Measurements from ENCODE around the gene PHF5A.
"Not testable (repeated sequence)": the region's sequence is repeated elsewhere in the genome, so short reads cannot be mapped to it uniquely, and the experiment has no call there.

The PHF5A gene

GRCh38 chr22:41446639-41447434 is 21.7 kb downstream of the PHF5A start, which contains the start of gene TOB2:
TSS of gene TOB2 (minus strand) at chr22:41446801. CDS start at chr22:41437345, 9,456 bp downstream.
- DNase-seq (ENCODE audit: low spot score), result peak; percentile 95

DNA sequence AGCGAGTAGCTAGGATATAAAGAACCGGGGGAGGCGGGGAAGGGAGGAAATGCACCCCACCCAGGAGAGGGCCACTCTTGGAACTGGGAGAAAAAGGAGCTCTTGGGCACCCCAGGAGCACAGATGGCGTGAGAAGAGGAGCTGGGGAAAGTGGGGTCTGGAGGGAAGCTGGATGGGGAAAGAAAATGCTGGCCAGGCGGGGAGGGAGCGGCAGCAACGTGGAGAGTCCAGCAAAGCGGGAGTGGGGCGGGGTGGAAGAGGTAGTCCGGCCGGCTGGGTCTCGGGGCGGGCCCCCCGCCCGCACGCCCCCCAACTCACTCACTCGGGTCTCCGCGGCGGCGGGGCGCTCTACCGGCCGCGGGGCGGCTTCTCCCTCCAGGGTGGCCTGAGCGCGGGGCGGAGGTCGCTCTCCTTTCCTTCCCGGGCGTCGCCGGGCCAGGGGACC is 22.4 kb downstream of the PHF5A start:
- no peak for DNase-seq (ENCODE audit: low spot score)

DNA sequence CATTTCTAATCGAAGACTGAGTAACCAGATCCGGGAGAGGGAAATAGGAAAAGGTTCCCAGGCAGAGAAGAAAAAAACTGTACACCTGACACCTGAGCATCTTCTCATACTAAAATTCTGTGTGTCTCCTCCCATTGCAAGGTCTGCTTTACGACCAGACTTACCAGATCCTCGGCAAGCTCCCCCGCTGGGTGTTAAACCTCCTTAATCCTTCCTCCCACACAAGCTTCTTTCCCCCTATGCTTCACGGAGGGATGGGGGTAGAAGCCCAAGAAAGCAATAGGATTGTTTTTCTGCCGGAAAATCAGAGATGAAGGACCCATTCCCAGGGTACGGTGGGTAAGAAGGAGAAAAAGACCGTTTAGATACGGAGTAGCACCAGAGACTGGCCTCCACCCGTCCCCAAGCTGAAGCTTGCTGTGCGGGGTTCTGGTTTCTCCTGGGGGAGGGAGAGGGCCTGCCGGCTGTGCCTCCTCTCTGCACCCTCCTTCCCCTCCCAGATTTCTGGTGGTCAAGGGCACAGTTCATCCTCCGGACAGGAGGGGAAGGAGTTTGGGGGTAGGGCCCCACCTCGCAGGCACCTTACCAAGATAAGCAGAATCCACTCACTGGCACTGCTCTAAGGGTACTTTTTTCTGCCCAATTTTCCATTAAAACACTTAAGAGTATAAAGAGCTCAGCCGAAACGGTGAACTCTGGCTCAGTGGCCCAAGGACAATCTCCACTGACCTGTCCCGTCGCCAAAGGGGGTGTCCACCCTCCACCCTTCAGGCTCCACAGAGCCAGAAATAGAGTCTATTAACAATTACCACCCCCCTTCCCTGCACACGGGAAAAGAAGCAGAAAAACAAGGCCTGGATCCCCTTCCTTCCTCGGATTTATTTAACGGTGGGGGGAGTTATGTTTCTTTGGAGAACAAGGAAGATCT is 23.1 kb downstream of the PHF5A start:
- DNase-seq (ENCODE audit: low spot score), result peak; percentile 19

DNA sequence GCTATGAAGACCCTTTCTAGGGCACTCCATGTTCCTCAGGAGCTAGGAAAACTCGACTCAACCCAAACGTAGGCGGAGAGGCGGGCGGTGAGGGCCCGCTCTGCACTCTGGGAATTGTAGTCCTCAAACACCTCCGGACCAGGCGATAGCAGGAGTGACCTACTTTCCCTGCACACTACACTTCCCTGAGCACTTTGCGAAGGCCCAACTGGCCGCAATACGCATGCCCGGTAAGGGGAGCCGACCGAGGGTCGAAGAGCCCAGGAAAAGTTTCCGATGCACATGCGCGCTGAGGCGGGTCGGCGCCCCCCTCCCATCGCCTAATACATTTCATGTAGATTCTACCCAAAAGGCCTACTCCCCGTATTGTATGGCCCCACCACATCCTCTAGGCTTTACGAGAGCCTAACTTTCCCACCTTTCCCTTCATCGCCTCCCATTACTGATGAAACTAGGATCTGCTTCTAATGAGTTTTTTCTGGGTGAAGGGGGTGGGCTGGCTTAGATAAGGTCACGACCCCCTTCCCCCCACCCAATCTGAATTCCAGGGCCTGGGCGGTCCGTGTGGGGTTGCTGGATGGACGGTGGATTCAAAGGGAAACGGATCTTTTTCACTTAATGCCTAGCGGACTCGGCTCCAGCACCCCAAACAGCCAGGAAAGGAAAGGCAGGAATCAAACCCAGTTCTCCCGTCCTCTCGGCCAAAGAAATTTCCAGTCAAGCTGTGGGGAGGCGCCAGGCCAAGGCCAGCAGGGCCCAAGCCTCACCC is 23.9 kb downstream of the PHF5A start:
- peak; percentile 90 for DNase-seq (ENCODE audit: low spot score)

GRCh38 chr22:41442240-41442792 is 26.2 kb downstream of the PHF5A start:
- DNase-seq (ENCODE audit: low spot score), result no peak

DNA sequence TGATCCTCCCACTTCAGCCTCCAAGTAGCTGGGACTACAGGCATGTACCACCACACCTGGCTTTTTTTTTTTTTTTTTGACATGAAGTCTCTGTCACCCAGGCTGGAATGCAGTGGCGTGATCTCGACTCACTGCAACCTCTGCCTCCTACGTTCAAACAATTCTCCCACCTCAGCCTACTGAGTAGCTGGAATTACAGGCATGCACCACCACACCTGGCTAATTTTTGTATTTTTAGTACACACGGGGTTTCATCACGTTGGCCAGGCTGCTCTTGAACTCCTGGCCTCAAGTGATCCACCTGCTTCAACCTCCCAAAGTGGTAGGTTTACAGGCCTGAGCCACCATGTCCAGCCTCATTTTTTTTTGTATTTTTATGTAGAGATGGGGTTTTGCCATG is 28.0 kb downstream of the PHF5A start:
- DNase-seq (ENCODE audit: low spot score), result not testable (repeated sequence)

- DNase-seq (ENCODE audit: low spot score), result no peak
Observed at GRCh38 chr22:41437198-41437597, 31.3 kb downstream of the PHF5A start.

DNA sequence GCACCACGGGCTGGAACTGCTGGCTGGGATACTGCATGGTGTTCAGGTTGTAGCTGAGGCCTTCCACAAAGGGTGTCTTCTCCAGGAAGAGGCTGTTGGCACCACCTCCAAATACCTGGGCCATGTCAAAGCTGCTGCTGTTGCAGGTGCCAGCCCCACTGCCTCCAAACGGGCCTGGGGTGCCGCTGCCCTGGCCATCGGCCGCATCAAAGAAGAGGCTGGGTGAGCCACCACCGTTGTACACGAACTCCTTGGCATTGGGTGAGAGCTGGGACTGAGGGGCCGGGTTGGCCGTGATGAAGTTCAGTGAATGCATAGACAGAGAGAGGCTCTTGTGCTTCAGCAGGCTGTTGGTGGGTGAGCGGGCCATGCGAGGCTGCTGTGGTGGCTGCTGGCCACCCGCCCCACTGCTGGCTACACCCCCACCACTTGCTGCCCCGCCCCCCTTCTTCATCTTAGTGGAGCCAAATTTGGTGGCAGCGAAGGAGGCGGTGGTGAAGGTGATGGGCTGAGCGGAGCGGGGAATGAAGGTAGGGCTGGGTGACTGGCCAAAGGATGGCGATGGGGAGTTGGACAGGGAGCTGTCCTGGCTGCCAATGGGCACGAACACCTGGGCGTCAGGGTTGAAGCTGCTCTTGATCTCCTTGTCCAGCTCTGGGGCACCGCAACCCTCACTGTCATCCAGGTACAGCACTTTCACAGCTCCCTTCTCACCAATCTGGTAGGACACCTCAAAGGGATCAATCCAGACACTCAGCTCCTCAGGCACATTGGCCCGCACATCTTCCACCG is 32.0 kb downstream of the PHF5A start:
- no peak for DNase-seq (ENCODE audit: low spot score)

GRCh38 chr22:41435560-41435959 is 32.9 kb downstream of the PHF5A start:
- no peak for DNase-seq (ENCODE audit: low spot score)

GRCh38 chr22:41434361-41435003 is 34.0 kb downstream of the PHF5A start:
- not testable (repeated sequence) for DNase-seq (ENCODE audit: low spot score)

DNA sequence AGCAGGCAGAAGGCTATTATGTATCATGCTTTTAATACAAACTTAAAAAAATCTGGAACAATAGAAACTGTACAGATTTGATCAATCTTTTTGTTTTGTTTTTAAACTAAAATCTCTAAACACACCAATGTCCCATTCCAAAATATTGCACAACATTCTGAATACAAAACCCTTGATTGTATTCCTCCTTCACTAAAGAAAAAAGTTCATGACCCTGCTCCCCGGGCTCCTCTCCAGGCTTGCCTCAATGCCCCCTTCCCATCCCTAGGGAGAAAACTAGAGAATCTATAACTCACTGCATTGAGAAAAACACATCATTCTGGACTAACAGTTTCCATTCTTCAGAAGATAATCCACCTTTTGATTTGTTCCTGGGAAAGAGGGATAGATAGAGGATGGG is 35.0 kb downstream of the PHF5A start:
- DNase-seq (ENCODE audit: low spot score), result not testable (repeated sequence)

DNA sequence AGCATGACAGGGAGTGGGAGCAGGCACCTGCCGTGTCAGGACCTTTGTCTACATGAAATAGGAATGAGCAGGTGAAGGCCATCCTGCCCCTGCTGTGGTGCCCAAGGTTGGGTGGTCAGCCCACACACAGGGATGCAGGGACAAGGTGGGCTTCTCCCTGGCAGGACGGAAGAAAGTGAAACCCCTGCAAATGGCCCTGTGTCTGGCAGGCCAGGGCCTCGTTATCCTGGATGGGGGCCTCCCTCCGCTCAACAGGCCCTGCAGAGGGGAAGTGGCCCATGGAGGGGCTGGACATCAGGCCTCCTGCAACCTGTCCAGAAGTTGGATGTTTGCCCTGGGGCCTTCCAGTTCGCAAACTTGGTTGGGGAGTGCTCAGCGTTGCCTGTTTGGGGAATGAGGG is 36.8 kb downstream of the PHF5A start:
- DNase-seq (ENCODE audit: low spot score), result no peak

DNA sequence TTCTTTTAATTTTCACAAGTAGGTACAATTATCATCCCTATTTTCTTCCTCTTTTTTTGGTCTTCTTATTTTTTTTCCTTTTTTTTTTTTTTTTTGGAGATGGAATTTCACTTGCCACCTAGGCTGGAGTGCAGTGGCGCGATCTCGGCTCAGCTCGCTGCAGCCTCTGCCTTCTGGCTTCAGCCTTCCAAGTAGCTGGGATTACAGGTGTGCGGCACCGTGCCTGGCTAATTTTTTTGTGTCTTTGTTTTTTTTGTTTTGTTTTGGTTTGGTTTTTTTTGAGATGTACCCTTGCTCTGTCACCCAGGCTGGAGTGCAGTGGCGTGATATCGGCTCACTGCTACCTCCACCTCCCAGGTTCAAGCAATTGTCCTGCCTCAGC is 38.5 kb downstream of the PHF5A start:
- DNase-seq (ENCODE audit: low spot score), result no peak

DNA sequence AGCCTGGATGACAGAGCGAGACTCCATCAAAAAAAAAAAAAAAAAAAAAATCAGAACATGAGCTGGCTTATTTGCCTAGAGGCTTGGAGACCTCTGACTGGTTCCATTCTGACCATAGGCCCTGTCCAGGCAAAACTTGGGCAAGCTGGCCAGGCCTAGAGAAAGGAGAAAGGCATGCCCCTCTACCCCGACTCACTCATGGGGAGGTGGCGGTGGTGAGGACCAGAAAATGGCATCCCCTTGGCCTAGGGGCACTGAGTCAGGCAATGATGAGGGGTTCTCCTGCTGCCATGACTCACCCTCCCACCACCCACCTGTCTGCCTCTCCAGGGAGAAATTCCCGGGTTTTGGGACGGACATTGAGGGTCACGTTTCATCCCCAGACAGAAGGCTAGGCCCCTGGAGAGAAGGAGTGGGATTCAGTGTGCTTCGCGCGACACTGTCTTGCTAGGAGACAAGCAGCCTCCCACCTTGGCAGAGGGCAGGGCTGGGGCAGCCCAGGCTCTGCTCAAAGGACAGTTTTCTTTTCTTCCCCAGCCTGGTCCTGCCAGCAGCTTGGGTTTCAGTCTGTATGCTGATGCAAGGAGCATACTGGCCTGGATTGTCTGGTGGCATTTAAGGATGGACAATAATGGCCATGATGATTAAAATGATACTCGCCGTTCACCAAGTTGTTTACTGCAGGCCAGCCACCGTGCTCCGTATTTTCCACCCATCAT is 39.1 kb downstream of the PHF5A start:
- DNase-seq (ENCODE audit: low spot score), result no peak

DNA sequence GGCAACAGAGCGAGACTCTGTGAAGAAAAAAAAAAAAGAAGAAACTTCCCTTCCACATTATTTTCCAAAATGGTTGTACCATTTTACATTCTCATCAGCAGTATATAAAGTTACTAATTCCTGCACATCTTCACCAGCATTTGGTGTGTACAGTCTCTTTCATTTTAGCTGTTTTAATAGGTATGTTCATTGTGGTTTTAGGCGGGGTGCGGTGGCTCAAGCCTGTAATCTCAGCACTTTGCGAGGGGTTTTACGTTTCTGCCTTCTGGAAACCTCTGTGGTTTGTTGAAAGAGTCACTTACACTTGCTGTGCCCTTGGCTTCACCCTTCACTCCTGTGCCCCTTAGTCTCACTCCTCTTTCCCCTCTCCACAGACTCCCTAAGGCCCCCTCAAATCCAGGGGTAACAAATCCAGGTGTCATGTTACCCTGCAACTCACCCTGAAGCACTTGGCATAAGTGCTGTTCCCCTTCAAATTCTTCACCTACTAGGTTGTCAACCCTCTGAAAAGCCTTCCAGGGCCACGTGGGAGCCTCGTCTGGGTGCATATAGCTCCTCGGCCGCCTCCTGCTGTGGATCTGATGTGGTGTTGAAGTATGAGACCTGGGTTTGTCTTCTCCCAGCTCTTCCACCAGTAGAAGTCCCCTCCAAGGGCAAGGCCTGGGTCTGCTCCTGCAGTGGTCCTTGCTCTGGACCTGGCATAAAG is 42.7 kb downstream of the PHF5A start:
- DNase-seq (ENCODE audit: low spot score), result peak; percentile 50

DNA sequence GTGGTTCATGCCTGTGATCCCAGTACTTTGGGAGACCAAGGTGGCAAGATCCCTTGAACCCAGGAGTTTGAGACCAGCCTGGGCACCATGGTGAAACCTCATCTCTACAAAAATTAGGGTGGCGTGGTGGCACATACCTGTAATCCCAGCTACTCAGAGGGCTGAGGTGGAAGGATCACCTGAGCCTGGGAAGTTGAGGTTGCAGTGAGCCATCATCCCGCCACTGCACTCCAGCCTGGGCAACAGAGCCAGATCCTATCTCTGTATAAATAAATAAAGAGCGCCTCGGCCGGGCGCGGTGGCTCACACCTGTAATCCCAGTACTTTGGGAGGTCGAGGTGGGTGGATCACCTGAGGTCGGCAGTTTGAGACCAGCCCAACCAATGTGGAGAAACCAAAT is 49.8 kb downstream of the PHF5A start:
- DNase-seq (ENCODE audit: low spot score), result no peak

GRCh38 chr22:41417622-41418390 is 50.7 kb downstream of the PHF5A start:
- DNase-seq (ENCODE audit: low spot score), result no peak

DNA sequence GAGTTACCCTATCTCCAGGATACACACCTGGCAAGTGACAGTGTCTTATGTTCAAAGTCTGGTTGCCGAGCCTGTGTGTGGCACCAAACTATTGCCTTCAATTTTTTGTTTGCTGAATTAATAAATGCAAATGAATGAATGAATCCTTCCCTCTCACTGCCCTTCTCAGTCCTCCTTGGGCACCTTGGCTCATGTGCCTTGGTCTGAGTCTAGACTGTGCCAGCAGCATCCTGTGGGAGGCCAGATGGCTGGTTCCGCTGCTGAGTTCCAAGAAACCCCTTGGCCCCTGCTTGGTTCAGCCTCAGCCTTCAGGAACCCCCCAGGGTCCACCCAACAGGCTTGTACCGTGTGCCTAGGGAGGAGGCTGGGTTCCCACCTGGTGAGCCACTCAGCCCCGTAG is 52.9 kb downstream of the PHF5A start:
- DNase-seq (ENCODE audit: low spot score), result no peak

Data from CD4-positive, alpha-beta T cell treated with Interleukin-15 for 4 hours (primary cell).